Left lung (tissue), 10 donors: ENCODE data around the gene BNC2. TPM values are rescaled to one million over a fixed set of nuclear protein-coding genes. Genes with fewer than 3 reads are reported as not detected.
A peak's percentile ranks its signal among the peaks of the same experiment; 100 is the strongest.

Experiments
- ATAC-seq: fragments of 200-7000 bp; cut with Tn5 transposase; one replicate; pipeline ENCODE4 v1.9.1; 2020; ENCODE audit warnings: moderate library complexity
- DNase-seq, 4 donors: peaks; one replicate each; pipeline ENCODE4 v3.0.0-alpha.2; 2013 to 2020
- H3K27ac ChIP-seq, 2 donors: fragments of 200-600 bp; sonication (generic) in 1 of 2; one replicate each; pipeline versions ENCODE4 v1.5.0 to v1.8.0; 2020 to 2021
- H3K27me3 ChIP-seq, 2 donors: fragments of 200-600 bp; sonication (generic) in 1 of 2; one replicate each; pipeline versions ENCODE4 v1.5.0 to v1.8.0; 2020 to 2021
- H3K36me3 ChIP-seq, 2 donors: fragments of 200-600 bp; sonication (generic) in 1 of 2; one replicate each; pipeline versions ENCODE4 v1.5.0 to v1.8.0; 2020 to 2021
- H3K4me1 ChIP-seq, 2 donors: fragments of 200-600 bp; one replicate each; pipeline ENCODE4 v1.8.0; 2021
- H3K4me3 ChIP-seq, 2 donors: fragments of 200-600 bp; sonication (generic) in 1 of 2; one replicate each; pipeline versions ENCODE4 v1.5.0 to v1.8.0; 2020 to 2021; ENCODE audit warnings: mild to moderate bottlenecking in 1 of 2
- H3K9me3 ChIP-seq, 2 donors: fragments of 200-600 bp; sonication (generic) in 1 of 2; one replicate each; pipeline versions ENCODE4 v1.5.0 to v1.8.0; 2020 to 2021
- intact Hi-C, 2 donors: fragments of 100-400 bp; cut with DNase I; formaldehyde crosslinking; loops; one replicate each; pipeline versions ENCODE4 v1.11.2 to v1.14.2; 2022
- polyA plus RNA-seq, 6 donors: library from polyadenylated mRNA; unstranded; fragments of 120-200 nt; gene quantifications; one replicate each; pipeline ENCODE4 v1.2.1, GENCODE V29; 2013; ENCODE audit not compliant: insufficient read length in 6 of 6
- total RNA-seq, 2 donors: library from RNA; stranded (reverse); fragmentation: NEBNext Ultra II Directional; extraction: Animal tissue kit (Norgen Biotek cat#: 25700); gene quantifications; one replicate each; pipeline ENCODE4 v1.2.1, GENCODE V29; 2021
- TF ChIP-seq, protein P1 (sequence below), 2 donors: fragments of 200-600 bp; sonication (generic) in 1 of 2; IDR thresholded peaks; one replicate each; pipeline versions ENCODE4 v1.5.0 to v1.8.0; 2021; ENCODE audit warnings: antibody characterized with exemption in 2 of 2
- donor health status: DM: no; HTN: yes; CAD: no.
- donor health status: DM: no; HTN: no; CAD: no.

BNC2 gene
- total and polyA plus RNA-seq, 8 donors, result 9.6 to 19.3 (median 12.9) TPM

DNA sequence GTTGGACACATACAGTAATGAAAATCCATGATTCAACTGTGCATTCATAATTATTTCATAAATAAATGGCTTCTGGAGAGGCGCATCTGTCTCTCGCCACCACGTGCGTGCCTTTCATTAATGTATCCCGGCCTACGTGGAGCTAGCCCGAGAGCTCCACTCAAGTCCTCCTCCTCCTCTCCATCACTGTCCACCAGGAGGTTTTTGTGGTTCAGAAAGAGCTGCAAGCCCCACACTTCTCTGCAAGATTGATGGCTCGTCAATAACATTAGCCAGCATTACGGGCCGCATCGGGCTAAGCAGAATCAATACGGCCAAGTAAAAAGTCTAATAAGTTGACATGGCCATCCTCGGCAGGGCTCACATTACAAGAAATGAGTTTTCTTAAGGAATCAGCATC is 499.8 kb downstream of the BNC2 start:
- no peaks in the 10 kb centered on the region for H3K36me3 ChIP-seq
- H3K9me3 ChIP-seq, result no peaks in the 10 kb centered on the region
- no peak for DNase-seq
- H3K27me3 ChIP-seq, result no peaks in the 10 kb centered on the region
- no peak overlapping the region for H3K4me3 ChIP-seq
- no peak for ATAC-seq
- H3K27ac ChIP-seq, result no peak overlapping the region
- H3K4me1 ChIP-seq, result no peaks in the 10 kb centered on the region
- TF ChIP-seq, protein P1, sequence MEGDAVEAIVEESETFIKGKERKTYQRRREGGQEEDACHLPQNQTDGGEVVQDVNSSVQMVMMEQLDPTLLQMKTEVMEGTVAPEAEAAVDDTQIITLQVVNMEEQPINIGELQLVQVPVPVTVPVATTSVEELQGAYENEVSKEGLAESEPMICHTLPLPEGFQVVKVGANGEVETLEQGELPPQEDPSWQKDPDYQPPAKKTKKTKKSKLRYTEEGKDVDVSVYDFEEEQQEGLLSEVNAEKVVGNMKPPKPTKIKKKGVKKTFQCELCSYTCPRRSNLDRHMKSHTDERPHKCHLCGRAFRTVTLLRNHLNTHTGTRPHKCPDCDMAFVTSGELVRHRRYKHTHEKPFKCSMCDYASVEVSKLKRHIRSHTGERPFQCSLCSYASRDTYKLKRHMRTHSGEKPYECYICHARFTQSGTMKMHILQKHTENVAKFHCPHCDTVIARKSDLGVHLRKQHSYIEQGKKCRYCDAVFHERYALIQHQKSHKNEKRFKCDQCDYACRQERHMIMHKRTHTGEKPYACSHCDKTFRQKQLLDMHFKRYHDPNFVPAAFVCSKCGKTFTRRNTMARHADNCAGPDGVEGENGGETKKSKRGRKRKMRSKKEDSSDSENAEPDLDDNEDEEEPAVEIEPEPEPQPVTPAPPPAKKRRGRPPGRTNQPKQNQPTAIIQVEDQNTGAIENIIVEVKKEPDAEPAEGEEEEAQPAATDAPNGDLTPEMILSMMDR (IDR thresholded peaks at IDR 0.05), result no peak
- intact Hi-C loops, result no loop called here

DNA sequence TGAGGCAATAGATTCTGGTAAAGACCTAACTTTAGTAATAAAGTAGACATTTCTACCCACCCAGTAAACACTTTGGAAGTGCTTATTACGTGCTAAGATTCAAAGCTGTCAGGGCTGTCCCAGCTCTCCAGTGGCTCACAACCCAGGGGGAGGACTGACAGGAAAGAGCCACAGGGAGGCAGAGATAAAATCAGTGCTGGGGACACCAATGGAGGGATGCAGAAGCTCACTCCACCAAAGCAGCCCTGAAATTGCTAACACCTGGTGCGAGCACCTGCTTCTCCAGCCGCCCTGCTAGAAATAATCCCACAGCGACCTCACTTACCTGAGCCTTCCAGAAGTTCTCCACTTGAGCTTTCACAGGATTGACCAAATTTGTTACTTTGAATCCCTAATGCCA is 501.0 kb downstream of the BNC2 start:
- H3K27ac ChIP-seq, result no peak overlapping the region
- ATAC-seq (no peak), DNase-seq (no peak)
- no peaks in the 10 kb centered on the region for H3K36me3 ChIP-seq
- no peaks in the 10 kb centered on the region for H3K9me3 ChIP-seq
- no peaks in the 10 kb centered on the region for H3K27me3 ChIP-seq
- TF ChIP-seq, protein P1 (IDR thresholded peaks at IDR 0.05), result no peak
- intact Hi-C loops, result no loop called here
- no peak overlapping the region for H3K4me3 ChIP-seq
- H3K4me1 ChIP-seq, result no peaks in the 10 kb centered on the region

DNA sequence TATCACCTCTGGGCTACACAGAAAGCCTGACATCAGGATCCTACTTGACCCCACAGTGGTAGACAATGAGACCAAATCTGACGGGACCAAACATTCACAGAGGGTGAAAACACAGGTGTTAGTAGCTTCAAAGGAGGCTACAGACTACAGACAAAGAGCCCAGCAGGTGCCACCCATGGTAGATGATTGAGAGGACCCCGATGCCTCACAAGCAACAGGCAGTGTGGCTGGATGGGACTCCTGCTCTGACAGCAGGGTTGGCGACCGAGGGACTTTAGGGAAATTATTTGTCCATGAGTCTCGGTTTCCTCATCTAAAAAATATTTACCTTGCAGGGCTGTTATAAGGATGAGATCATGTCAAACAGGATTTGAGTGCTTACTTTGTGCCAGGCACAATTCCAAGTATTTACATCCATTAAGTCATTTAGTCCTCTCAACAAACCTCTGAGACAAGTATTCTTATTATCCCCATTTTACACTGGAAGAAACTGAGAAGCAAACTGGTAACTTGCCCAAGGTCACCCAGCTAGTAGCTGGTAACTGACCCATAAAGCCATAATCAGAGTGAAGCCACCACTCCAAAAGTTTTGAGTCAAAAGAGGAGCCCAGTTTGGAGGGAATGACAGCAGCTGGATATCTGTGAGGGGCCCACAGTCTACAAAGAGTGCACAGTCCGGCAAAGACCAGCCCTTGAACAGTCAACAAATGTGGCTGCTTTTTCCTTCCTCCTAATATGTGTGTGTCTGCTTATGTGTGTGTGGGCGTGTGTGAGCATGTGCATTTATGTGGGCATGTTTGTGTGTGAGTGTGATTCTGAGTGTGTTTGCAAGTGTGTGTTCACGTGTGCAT is 502.0 kb downstream of the BNC2 start:
- Histone ChIP-seq H3K4me3 (no peak overlapping the region), H3K27me3 (no peaks in the 10 kb centered on the region), H3K36me3 (no peaks in the 10 kb centered on the region), H3K9me3 (no peaks in the 10 kb centered on the region), H3K4me1 (no peaks in the 10 kb centered on the region), H3K27ac (no peak overlapping the region)
- TF ChIP-seq, protein P1 (IDR thresholded peaks at IDR 0.05), result no peak
- intact Hi-C loops, result no loop called here
- ATAC-seq, result peak; percentile 52
- DNase-seq, result no peak

DNA sequence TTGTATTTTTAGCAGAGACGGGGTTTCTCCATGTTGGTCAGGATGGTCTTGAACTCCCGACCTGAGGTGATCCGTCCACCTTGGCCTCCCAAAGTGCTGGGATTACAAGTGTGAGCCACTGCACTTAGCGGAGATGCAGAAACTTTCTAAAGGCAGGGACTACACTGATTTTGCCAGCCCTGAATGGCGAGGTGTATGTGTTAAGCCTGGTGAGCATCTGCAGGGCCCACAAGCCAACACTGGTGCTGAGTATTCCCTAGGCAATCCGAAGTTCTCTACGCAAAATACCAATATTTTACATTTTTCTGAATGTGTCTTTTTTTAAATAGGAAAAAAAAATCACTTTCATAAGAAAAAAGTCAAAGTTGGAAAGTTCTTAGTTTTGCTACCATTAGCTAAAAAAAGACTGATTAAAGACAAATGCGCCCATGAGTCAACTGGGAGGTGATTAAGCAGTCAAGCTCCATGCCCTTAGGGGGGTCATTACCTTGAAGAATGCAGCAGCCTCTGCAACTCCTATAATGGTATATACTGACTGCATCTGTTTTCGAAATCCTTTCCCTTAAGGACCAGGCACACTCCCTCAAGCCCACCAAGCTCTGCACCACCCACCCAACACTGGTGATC is 502.8 kb downstream of the BNC2 start:
- Histone ChIP-seq H3K27me3 (no peaks in the 10 kb centered on the region), H3K9me3 (no peaks in the 10 kb centered on the region), H3K4me1 (peaks cover 0 to 4% of the 10 kb centered on the region in 2 donors), H3K27ac (no peak overlapping the region), H3K4me3 (no peak overlapping the region), H3K36me3 (no peaks in the 10 kb centered on the region)
- no peak for ATAC-seq
- TF ChIP-seq, protein P1 (IDR thresholded peaks at IDR 0.05), result no peak
- intact Hi-C loops, result no loop called here
- DNase-seq, result no peak

DNA sequence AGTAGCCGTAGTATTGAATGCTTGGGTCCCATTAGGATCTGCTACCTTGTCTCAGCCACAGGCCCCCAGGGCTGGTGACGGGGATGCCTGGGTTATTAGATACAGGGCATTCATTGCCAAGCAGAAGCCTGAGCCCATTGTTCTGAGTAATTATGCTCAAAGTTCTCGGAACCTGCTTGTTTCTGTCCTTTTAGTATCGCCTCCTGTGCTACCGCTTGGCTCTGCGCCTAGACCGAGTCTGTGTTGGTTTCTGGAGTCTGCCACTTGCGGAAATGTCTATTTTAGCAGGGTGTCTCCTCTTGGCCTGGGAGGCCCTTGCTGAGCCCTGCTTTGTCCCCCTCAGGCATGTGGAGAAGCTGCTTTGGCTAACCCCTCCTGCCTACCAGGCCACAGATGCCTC is 506.1 kb downstream of the BNC2 start:
- no peaks in the 10 kb centered on the region for H3K9me3 ChIP-seq
- peaks cover 0 to 4% of the 10 kb centered on the region in 2 donors for H3K4me1 ChIP-seq
- TF ChIP-seq, protein P1 (IDR thresholded peaks at IDR 0.05), result no peak
- ATAC-seq (peak; percentile 26), DNase-seq (peak in 1 of 4 donors; percentile 29)
- intact Hi-C loops, result no loop called here
- H3K36me3 ChIP-seq, result no peaks in the 10 kb centered on the region
- H3K27ac ChIP-seq, result peak overlapping the region in 1 of 2 donors; percentile 34
- no peak overlapping the region for H3K4me3 ChIP-seq
- no peaks in the 10 kb centered on the region for H3K27me3 ChIP-seq
